Retinal pigment epithelial cell (primary cell): Measurements from ENCODE around the gene TMEM74B.

Experiments
- DNase-seq: peaks from one replicate; pipeline ENCODE4 v3.0.0-alpha.2; 2010; ENCODE audit warnings: low read depth
- H3K4me3 ChIP-seq: 2 replicates; pipeline ENCODE4 v1.5.1; 2011; ENCODE audit warnings: mild to moderate bottlenecking, low read length, control low read depth, moderate library complexity
- CTCF ChIP-seq: conservative IDR thresholded peaks from 2 replicates; pipeline ENCODE4 v1.5.1; 2011; ENCODE audit warnings: low read depth, low read length, control low read depth, inconsistent platforms

Gene TMEM74B

GRCh38 chr20:1199964-1200363, 15.2 kb upstream of the TMEM74B start:
- no peak for TF ChIP-seq CTCF
- DNase-seq: no peak
- no peak overlapping the region for H3K4me3 ChIP-seq

GRCh38 chr20:1199212-1199873, 14.6 kb upstream of the TMEM74B start:
- no peak for DNase-seq
- H3K4me3 ChIP-seq: no peak overlapping the region
- TF ChIP-seq CTCF: no peak

GRCh38 chr20:1198751-1199150, 14.0 kb upstream of the TMEM74B start:
- TF ChIP-seq CTCF: no peak
- DNase-seq: no peak
- no peak overlapping the region for H3K4me3 ChIP-seq

- no peak for TF ChIP-seq CTCF
- no peak for DNase-seq
- H3K4me3 ChIP-seq: no peak overlapping the region
These were observed 13.0 kb upstream of the TMEM74B start for GRCh38 chr20:1197801-1198200.

GRCh38 chr20:1196634-1197033, 11.9 kb upstream of the TMEM74B start:
- no peak overlapping the region for H3K4me3 ChIP-seq
- DNase-seq: no peak
- TF ChIP-seq CTCF: no peak

- TF ChIP-seq CTCF: no peak
- H3K4me3 ChIP-seq: no peak overlapping the region
- no peak for DNase-seq
These were observed 10.4 kb upstream of the TMEM74B start for GRCh38 chr20:1195226-1195625.

- no peak for TF ChIP-seq CTCF
- H3K4me3 ChIP-seq: no peak overlapping the region
- no peak for DNase-seq
These were observed 6.5 kb upstream of the TMEM74B start for GRCh38 chr20:1191299-1191698.
